Naive thymus-derived CD4-positive, alpha-beta T cell (primary cell): ENCODE measurements around the gene ASB16. TPM values are rescaled to one million over a fixed set of nuclear protein-coding genes. Genes with fewer than 3 reads are reported as not detected.
A peak's percentile ranks its signal among the peaks of the same experiment; 100 is the strongest.

Experiments used
- ATAC-seq: fragments of 150-1000 bp; cut with Tn5 transposase; 2 replicates; pipeline ENCODE4 v1.10.0; 2021; ENCODE audit warnings: mild to moderate bottlenecking, moderate library complexity
- CTCF ChIA-PET: fragments of 350-600 bp; sonication (Branson Sonifier 250); formaldehyde crosslinking; loops from one replicate; lab custom pipeline; 2021; ENCODE audit warnings: antibody characterized with exemption; lab: Charles Lee
- POLR2A ChIA-PET: fragments of 350-600 bp; sonication (Branson Sonifier 250); formaldehyde crosslinking; loops from one replicate; lab custom pipeline; 2021; ENCODE audit warnings: antibody characterized with exemption, inconsistent platforms; lab: Charles Lee
- DNase-seq, 9 donors: peaks; one replicate each; pipeline versions ENCODE4 v3.0.0 to v3.0.0-alpha.2; 2020 to 2022; ENCODE audit warnings: mixed read lengths in 1 of 9
- H3K27ac ChIP-seq: one replicate; pipeline ENCODE4 v1.7.0; 2013; ENCODE audit warnings: mild to moderate bottlenecking, low read depth, low read length, moderate library complexity
- H3K27me3 ChIP-seq, 2 donors: one replicate each; pipeline ENCODE4 v1.7.0; 2013; ENCODE audit warnings: low read length in 2 of 2, mild to moderate bottlenecking in 2 of 2, moderate library complexity in 2 of 2; ENCODE audit not compliant: control insufficient read depth in 2 of 2, insufficient read depth in 2 of 2
- H3K36me3 ChIP-seq, 3 experiments: 1 replicate in 2 of 3; 2 replicates in 1 of 3; pipeline ENCODE4 v1.7.0; 2013; ENCODE audit warnings: low read length in 3 of 3, mild to moderate bottlenecking in 3 of 3, moderate library complexity in 1 of 3; ENCODE audit not compliant: insufficient read depth in 3 of 3, control insufficient read depth in 2 of 3
- H3K4me1 ChIP-seq, 2 donors: one replicate each; pipeline ENCODE4 v1.7.0; 2013; ENCODE audit warnings: low read length in 2 of 2, mild to moderate bottlenecking in 2 of 2, moderate library complexity in 1 of 2; ENCODE audit not compliant: control insufficient read depth in 2 of 2, insufficient read depth in 2 of 2
- H3K4me3 ChIP-seq: 2 replicates; pipeline ENCODE4 v1.7.0; 2013; ENCODE audit warnings: mild to moderate bottlenecking, low read length
- H3K9me3 ChIP-seq, 3 experiments: 1 replicate in 2 of 3; 2 replicates in 1 of 3; pipeline ENCODE4 v1.7.0; 2013; ENCODE audit warnings: low read length in 3 of 3; ENCODE audit not compliant: control insufficient read depth in 2 of 3
- H3K27ac Mint-ChIP-seq, 9 donors: one replicate each; pipeline ENCODE4 v1.8.0; 2020 to 2022; ENCODE audit warnings: mixed read lengths in 9 of 9, mild to moderate bottlenecking in 8 of 9, moderate library complexity in 5 of 9, inconsistent platforms in 2 of 9
- H3K27me3 Mint-ChIP-seq, 5 donors: one replicate each; pipeline ENCODE4 v1.8.0; 2021 to 2022; ENCODE audit warnings: mixed read lengths in 5 of 5, mild to moderate bottlenecking in 1 of 5
- H3K36me3 Mint-ChIP-seq, 5 donors: one replicate each; pipeline ENCODE4 v1.8.0; 2020 to 2022; ENCODE audit warnings: mixed read lengths in 5 of 5, mild to moderate bottlenecking in 3 of 5, inconsistent platforms in 1 of 5
- H3K4me1 Mint-ChIP-seq, 7 donors: one replicate each; pipeline ENCODE4 v1.8.0; 2020 to 2022; ENCODE audit warnings: mixed read lengths in 7 of 7, mild to moderate bottlenecking in 3 of 7, inconsistent platforms in 1 of 7
- H3K4me3 Mint-ChIP-seq, 10 donors: one replicate each; pipeline ENCODE4 v1.8.0; 2020 to 2022; ENCODE audit warnings: mild to moderate bottlenecking in 10 of 10, mixed read lengths in 10 of 10, moderate library complexity in 6 of 10, inconsistent platforms in 2 of 10
- H3K9me3 Mint-ChIP-seq, 11 donors: one replicate each; pipeline ENCODE4 v1.8.0; 2020 to 2022; ENCODE audit warnings: mixed read lengths in 11 of 11, mild to moderate bottlenecking in 4 of 11, inconsistent platforms in 1 of 11, moderate library complexity in 1 of 11
- intact Hi-C, 2 donors: fragments of 100-400 bp; cut with micrococcal nuclease; formaldehyde crosslinking; loops; one replicate each; pipeline ENCODE4 v1.15.1; 2023
- polyA plus RNA-seq, 2 donors: library from polyadenylated mRNA; unstranded; fragments of 300-500 nt; fragmentation: Illumina TruSeq; gene quantifications; one replicate each; pipeline ENCODE4 v1.2.3, GENCODE V29; 2021
- total RNA-seq, 6 experiments: library from RNA in 5 of 6; stranded (reverse) in 5 of 6; gene quantifications; 1 replicate in 5 of 6; 2 replicates in 1 of 6; pipeline ENCODE4 v1.2.3 and lab custom pipeline; 2021 to 2026

Gene ASB16
- total and polyA plus RNA-seq, 7 experiments from 2014 or later, result 0.08 to 0.34 TPM; not detected in 5

GRCh38 chr17:44220213-44221083, 49.9 kb downstream of the ASB16 start:
- Histone ChIP-seq H3K9me3 (no peaks in the 10 kb centered on the region), H3K27ac (peak overlapping the region; percentile 90), H3K4me1 (peaks cover 23 to 28% of the 10 kb centered on the region in 2 donors), H3K4me3 (peak overlapping the region; percentile 96), H3K27me3 (no peaks in the 10 kb centered on the region), H3K36me3 (peaks cover 0 to 19% (median 7%) of the 10 kb centered on the region in 3 experiments)
- Mint-ChIP-seq H3K4me3 (peak overlapping the region; percentile 93 to 99 (median 96)), H3K4me1 (peaks cover 30 to 38% (median 33%) of the 10 kb centered on the region in 7 donors), H3K27me3 (peaks cover 0 to 2% (median 0%) of the 10 kb centered on the region in 5 donors), H3K27ac (peak overlapping the region; percentile 93 to 98 (median 95)), H3K36me3 (peaks cover 0 to 21% (median 5%) of the 10 kb centered on the region in 5 donors), H3K9me3 (peaks cover 0 to 8% (median 0%) of the 10 kb centered on the region in 11 donors)
- ChIA-PET CTCF (interaction anchor here (1.1 to 4.4 kb wide), 4 partner anchors 10 to 110 kb away, joined by 3 to 33 read pairs (median 7); no protein-coding TSS in a partner anchor), POLR2A (interaction anchor here (0.8 to 14.1 kb wide), 19 partner anchors 9 to 141 kb away, joined by 3 to 319 read pairs (median 5); partner anchors contain the start of genes ATXN7L3, GRN, HDAC5 and RUNDC3A)
- intact Hi-C loops, result loop anchor here in 1 of 2 donors (1.0 to 5.0 kb wide), 4 partner anchors 26 to 97 kb away; partner anchors contain the start of genes HDAC5, RUNDC3A and SLC4A1
- peak; percentile 43 for ATAC-seq
- peak; percentile 45 to 79 (median 71) for DNase-seq

- H3K4me1 ChIP-seq, result peaks cover 15 to 20% of the 10 kb centered on the region in 2 donors
- peak overlapping the region; percentile 96 for H3K4me3 ChIP-seq
- H3K27ac ChIP-seq, result peak overlapping the region; percentile 90
- H3K27me3 ChIP-seq, result no peaks in the 10 kb centered on the region
- Mint-ChIP-seq H3K4me3 (peak overlapping the region; percentile 93 to 99 (median 96)), H3K27me3 (peaks cover 0 to 2% (median 0%) of the 10 kb centered on the region in 5 donors), H3K9me3 (peaks cover 0 to 5% (median 0%) of the 10 kb centered on the region in 11 donors), H3K36me3 (peaks cover 0 to 14% (median 1%) of the 10 kb centered on the region in 5 donors), H3K27ac (peak overlapping the region; percentile 93 to 99 (median 95)), H3K4me1 (peaks cover 23 to 30% (median 25%) of the 10 kb centered on the region in 7 donors)
- no peaks in the 10 kb centered on the region for H3K9me3 ChIP-seq
- intact Hi-C loops, result loop anchor here in 1 of 2 donors (1.0 to 5.0 kb wide), 4 partner anchors 26 to 98 kb away; partner anchors contain the start of genes HDAC5, RUNDC3A and SLC4A1
- ATAC-seq (peak; percentile 31), DNase-seq (peak; percentile 41 to 74 (median 68))
- ChIA-PET CTCF (interaction anchor here (0.6 to 4.4 kb wide), 7 partner anchors 10 to 1149 kb away, joined by 3 to 33 read pairs (median 3); no protein-coding TSS in a partner anchor), POLR2A (interaction anchor here (0.6 to 14.1 kb wide), 21 partner anchors 8 to 282 kb away, joined by 3 to 319 read pairs (median 5); partner anchors contain the start of genes ATXN7L3, GRN, HDAC5 and RUNDC3A)
- H3K36me3 ChIP-seq, result peaks cover 0 to 11% (median 0%) of the 10 kb centered on the region in 3 experiments
These were observed 50.8 kb downstream of the ASB16 start for GRCh38 chr17:44221084-44221861.

GRCh38 chr17:44221862-44222111, 51.3 kb downstream of the ASB16 start:
- ATAC-seq, result no peak
- Histone ChIP-seq H3K4me1 (peaks cover 10 to 15% of the 10 kb centered on the region in 2 donors), H3K36me3 (peaks cover 0 to 11% (median 0%) of the 10 kb centered on the region in 3 experiments), H3K4me3 (peak overlapping the region; percentile 96), H3K9me3 (no peaks in the 10 kb centered on the region), H3K27ac (peak overlapping the region; percentile 90), H3K27me3 (no peaks in the 10 kb centered on the region)
- H3K27ac Mint-ChIP-seq, result peak overlapping the region; percentile 93 to 99 (median 95)
- ChIA-PET POLR2A (interaction anchor here (0.9 to 14.1 kb wide), 13 partner anchors 13 to 282 kb away, joined by 3 to 319 read pairs (median 21); partner anchors contain the start of genes ATXN7L3, RUNDC3A, SLC25A39 and TMUB2), CTCF (interaction anchor here (0.6 to 4.4 kb wide), 7 partner anchors 11 to 1149 kb away, joined by 3 to 33 read pairs (median 3); no protein-coding TSS in a partner anchor)
- DNase-seq, result peak in 3 of 9 donors; percentile 34 to 48 (median 43)
- H3K27me3 Mint-ChIP-seq, result peaks cover 0 to 2% (median 0%) of the 10 kb centered on the region in 5 donors
- peak overlapping the region; percentile 93 to 99 (median 96) for H3K4me3 Mint-ChIP-seq
- intact Hi-C loops, result loop anchor here in 1 of 2 donors (1.0 to 5.0 kb wide), 4 partner anchors 25 to 98 kb away; partner anchors contain the start of genes HDAC5, RUNDC3A and SLC4A1
- peaks cover 0 to 9% (median 0%) of the 10 kb centered on the region in 5 donors for H3K36me3 Mint-ChIP-seq
- H3K9me3 Mint-ChIP-seq, result peaks cover 0 to 5% (median 0%) of the 10 kb centered on the region in 11 donors
- peaks cover 18 to 25% (median 20%) of the 10 kb centered on the region in 7 donors for H3K4me1 Mint-ChIP-seq

DNA sequence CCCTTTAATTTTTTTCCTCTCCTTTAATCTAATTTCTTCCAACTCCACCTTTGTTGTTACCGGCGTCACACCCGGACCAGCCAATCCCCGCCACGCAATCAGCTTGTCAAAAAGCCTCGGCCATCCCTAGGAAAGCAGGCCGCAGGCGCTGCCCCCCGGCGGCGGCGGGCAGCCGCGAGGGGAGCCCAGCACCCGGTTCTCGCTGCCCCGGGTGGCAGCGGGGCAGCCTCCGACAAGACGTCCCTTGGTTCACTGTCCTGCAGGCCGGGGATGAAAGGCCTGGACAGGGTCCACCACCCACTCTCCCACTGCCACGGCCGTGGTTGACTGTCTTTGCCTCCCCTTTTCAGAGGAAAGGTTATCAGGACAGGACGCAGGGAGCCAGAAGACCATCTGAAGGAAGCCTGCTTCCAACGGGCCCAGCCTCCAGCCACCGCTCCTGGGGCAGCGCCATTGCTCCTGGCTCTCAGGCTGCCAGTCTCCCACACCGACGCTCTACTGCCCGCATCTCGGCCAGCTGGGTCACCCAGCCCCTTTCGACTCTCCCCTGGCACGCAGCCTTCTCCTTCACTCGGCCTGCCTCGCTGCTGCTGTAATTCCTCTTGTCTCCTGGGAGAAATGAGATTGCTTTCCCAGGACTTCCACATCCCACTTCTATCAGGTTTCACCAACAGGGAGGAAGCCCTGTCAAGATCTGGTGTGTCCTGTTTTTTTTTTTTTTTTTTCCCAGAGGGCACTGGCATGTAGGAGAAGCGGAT, 51.8 kb downstream of the ASB16 start:
- peak overlapping the region; percentile 96 for H3K4me3 ChIP-seq
- DNase-seq, result peak in 6 of 9 donors; percentile 26 to 57 (median 40)
- H3K9me3 ChIP-seq, result no peaks in the 10 kb centered on the region
- peak overlapping the region; percentile 90 for H3K27ac ChIP-seq
- Mint-ChIP-seq H3K4me3 (peak overlapping the region; percentile 93 to 99 (median 96)), H3K27me3 (peaks cover 0 to 2% (median 0%) of the 10 kb centered on the region in 5 donors), H3K36me3 (peaks cover 0 to 5% (median 0%) of the 10 kb centered on the region in 5 donors), H3K4me1 (peaks cover 13 to 21% (median 16%) of the 10 kb centered on the region in 7 donors), H3K27ac (peak overlapping the region; percentile 93 to 99 (median 95)), H3K9me3 (peaks cover 0 to 5% (median 0%) of the 10 kb centered on the region in 11 donors)
- no peaks in the 10 kb centered on the region for H3K27me3 ChIP-seq
- ChIA-PET POLR2A (interaction anchor here (0.6 to 14.1 kb wide), 13 partner anchors 13 to 1958 kb away, joined by 3 to 319 read pairs (median 21); partner anchors contain the start of genes ATXN7L3, RUNDC3A, SLC25A39 and TMUB2), CTCF (interaction anchor here (0.6 to 4.4 kb wide), 6 partner anchors 11 to 1150 kb away, joined by 3 to 33 read pairs (median 4); no protein-coding TSS in a partner anchor)
- no peak for ATAC-seq
- intact Hi-C loops, result loop anchor here in 1 of 2 donors (5.0 kb wide), 1 partner anchor 45 kb away; the partner anchor contains the start of gene SLC4A1
- peaks cover 5 to 10% of the 10 kb centered on the region in 2 donors for H3K4me1 ChIP-seq
- H3K36me3 ChIP-seq, result peaks cover 0 to 11% (median 0%) of the 10 kb centered on the region in 3 experiments

DNA sequence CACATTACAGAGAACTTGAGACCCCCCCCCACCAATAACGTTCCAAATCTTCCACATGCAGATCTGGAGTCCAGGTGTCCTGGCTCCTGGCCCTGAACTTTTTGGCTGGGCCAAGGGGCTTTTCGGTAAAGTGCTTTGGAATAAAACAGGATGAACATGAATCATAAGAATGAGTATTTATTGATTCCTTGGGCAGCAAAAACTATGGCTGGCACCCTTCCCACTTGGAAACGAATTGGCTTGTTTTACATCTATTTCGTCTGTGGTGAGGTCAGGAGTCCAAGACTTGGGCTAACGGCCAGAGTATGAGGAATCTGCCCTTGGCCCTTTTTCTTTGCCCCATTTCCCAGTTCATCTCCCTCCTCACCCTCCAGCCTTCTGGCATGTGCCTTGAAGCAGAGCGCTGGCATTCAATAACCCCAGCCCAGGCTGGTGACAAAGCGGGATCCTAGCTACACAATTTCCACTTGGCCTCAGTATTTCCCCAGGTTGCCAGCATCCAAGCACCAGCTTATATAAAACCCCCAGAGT, 53.1 kb downstream of the ASB16 start:
- ChIA-PET POLR2A (interaction anchor here (1.3 to 5.7 kb wide), 2 partner anchors 102 to 121 kb away, joined by 3 to 102 read pairs; partner anchors contain the start of genes GRN and SLC25A39), CTCF (no interaction called here)
- Mint-ChIP-seq H3K27ac (peak overlapping the region in 7 of 9 donors; percentile 28 to 94 (median 62)), H3K9me3 (peaks cover 0 to 5% (median 0%) of the 10 kb centered on the region in 11 donors), H3K4me3 (peak overlapping the region in 4 of 10 donors; percentile 51 to 99 (median 78)), H3K27me3 (peaks cover 0 to 2% (median 0%) of the 10 kb centered on the region in 5 donors), H3K4me1 (peaks cover 8 to 16% (median 11%) of the 10 kb centered on the region in 7 donors), H3K36me3 (no peaks in the 10 kb centered on the region)
- Histone ChIP-seq H3K9me3 (no peaks in the 10 kb centered on the region), H3K27me3 (no peaks in the 10 kb centered on the region), H3K36me3 (peaks cover 0 to 11% (median 0%) of the 10 kb centered on the region in 3 experiments), H3K4me3 (no peak overlapping the region), H3K27ac (no peak overlapping the region), H3K4me1 (no peaks in the 10 kb centered on the region)
- ATAC-seq, result no peak
- DNase-seq, result no peak
- intact Hi-C loops, result loop anchor here in 1 of 2 donors (5.0 kb wide), 1 partner anchor 44 kb away; the partner anchor contains the start of gene SLC4A1
